Measurements from ENCODE around the gene OR10A3.

The OR10A3 gene

DNA sequence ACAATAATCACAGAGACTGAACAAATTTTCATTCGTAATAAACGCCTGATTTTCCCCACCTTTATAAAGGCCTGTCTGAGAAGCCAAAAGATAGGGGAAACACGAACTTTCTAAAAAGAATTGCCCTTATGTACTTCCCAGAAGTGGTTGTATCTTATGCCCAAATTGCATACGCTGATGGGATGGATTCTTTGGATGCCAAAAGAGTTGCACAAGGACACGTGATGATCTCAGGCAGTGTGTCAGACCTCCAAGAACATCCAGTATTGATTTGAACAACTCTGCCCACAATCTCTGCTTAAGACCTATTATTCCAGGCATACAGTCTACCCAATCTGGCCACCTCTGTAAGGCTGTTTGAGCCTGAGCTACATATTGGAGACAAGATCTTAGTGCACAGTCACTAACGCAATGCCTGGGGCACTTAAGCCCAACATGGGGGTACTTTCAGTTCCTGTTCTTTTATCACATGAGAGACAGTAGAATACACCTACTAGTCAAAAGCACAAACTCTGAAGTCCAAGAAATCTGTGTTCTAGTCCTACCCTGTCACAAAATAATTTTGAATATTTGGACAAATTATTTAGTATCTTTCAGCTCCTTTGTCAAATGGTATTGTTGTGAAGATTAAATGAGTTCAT lies 49.3 kb downstream of the OR10A3 start:
- ATAC-seq: no peak

DNA sequence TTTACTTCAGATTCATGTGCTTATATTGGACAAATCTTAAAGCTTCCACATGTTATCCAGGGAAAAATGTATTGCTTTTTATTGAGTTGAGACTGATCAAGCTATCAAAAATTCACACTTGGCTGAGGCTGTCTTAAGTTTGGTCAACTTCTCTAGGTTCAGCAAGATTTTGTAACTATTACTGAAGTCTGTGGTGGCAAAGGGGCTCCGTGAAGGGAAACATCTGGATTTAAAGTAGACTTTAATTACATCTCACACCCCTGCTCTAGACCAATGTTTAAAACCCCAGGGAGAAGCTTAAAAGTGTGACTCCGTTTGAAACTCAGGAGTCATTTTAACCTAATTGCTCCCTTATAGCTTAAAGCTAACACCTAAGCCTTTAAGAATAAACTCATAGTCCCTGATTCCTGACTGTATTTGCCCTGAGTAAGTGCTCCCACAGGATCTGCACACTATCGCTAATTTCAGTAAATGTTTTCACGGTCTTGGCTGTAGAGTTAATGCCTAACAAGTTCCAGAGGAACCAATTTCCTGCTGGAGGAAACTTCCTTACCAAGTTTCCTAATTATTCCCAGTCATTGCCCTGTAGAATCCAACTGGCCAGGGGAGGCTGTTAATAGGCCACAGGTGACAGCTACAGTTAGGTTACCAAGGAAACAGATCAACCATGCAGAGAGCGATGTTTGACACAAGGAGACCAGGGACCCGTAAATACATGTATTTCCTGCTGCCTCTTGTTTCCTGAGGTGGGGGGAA lies 50.9 kb downstream of the OR10A3 start:
- DNase-seq (no peak), ATAC-seq (no peak)

More for the DNA sequence above, 49.3 kb downstream of the OR10A3 start:
- no peak for DNase-seq

DNA sequence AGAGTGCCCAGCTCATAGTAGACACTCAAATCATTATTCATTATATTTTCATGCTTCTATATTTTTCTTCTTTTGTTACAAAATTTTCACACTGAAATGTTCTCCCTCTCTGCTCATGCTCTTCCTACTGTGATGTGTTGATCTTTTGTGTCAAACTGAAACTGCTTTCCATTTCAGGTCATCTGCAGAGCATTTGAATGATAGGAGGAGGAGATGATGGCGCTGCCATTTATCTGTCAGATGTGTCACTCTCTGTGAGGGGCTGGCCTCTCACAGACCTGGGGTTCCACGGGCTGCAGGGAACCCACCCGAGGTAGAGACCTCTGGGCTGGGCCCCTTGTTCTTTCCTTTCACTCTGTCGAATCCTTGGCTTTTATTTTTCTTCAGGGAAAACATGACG lies 51.5 kb downstream of the OR10A3 start:
- ATAC-seq: peak; percentile 21
- no peak for DNase-seq

Measured in stimulated activated naive CD8-positive, alpha-beta T cell treated with anti-CD3 and anti-CD28 coated beads, Interleukin-15, Interleukin-2, amounts not matched to agents 100 U/mL and 50 U/mL, for 24 hours (primary cell).